NCI-H2081 treated with DMSO at 0.1 percent for 48 hours (cell line): ENCODE results near the gene JARID2.

ENCODE experiments used
- DNase-seq: peaks from one replicate; lab custom pipeline; 2025; lab: John Stamatoyannopoulos, UW

The JARID2 gene

GRCh38 chr6:15336900-15337560, 91.2 kb downstream of the JARID2 start:
- no peak for DNase-seq

DNA sequence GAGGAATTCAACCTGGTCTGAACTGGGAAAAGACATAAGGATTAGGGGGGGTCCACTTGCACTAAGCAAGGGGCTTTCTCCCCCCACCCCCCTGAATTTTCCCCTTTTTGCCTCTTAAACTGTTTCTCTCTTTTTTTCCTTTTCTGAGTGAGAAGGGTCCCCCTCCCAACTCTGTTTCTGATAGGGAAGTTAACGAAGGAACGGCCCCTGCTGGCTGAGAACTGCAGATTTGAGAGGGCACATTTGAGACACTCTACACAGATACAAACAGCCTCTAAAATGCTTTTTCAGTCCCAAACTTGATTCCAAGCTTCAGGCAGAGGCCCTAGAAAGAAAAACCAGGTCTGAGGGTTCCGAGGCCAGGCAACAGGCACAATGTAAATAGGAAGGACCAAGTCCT, 91.7 kb downstream of the JARID2 start:
- no peak for DNase-seq

DNA sequence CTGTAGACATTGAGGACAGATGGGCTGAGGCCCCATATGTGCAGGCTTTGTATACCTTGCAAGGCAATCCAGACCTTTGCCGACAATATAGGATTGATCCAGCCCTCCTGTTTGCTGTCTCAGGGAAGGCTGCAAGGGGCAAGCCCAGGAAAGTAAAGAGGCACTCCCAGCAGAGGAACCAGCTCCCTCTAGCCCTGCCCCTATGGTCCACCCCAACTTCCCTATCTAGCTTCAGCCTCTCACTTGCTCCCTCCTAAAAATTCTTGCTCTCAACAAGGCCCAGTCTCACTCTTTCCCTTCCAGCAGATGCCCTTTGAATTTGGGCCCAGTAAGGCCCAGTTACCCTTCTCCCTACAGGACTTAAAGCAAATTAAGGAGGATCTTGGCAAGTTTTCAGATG, 92.6 kb downstream of the JARID2 start:
- DNase-seq, result no peak

- no peak for DNase-seq
These were observed 93.2 kb downstream of the JARID2 start for GRCh38 chr6:15339081-15339480.

DNA sequence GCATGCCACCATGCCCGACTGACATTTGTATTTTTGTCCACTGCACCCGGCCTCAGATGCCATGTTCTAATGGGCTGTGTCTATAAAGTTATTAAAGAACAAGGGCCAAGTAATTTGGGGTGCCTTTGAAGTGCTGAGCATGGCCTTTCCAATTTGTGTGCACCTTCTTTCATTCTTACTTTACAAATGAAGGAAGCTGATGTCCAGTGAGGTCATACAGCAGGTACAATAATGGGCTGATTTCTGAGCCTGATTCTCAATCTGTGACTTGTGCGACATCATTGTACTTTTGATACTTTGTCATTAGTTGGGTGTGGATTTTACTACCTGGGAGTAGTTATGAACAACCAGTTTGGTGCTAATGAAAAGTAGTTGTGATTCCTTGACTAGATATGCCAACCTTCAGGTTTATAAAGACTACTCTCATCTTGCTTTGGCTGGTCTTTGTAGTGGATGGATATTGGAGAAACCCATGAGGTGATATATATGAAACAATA, 94.3 kb downstream of the JARID2 start:
- DNase-seq, result no peak

DNA sequence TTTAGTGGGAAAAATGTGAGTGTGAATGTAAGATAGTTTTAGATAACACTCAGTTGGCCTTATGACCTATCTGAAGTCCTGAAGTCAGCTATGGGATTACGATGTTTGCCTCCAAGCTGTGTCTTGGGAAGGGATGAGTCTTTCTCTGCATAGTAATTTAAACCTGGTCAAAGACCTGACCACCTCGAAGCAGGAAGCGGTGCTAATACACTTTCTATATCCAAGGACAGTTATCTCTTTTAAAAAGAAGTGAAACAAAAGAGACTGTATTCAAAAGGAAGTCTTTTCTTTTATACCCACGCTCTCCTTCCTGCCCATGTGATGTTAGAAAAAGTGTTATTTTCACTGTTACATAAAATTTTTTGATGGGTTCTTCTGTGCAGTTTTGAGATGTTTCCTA, 94.9 kb downstream of the JARID2 start:
- DNase-seq, result no peak

GRCh38 chr6:15341311-15342001, 95.6 kb downstream of the JARID2 start:
- DNase-seq, result no peak

GRCh38 chr6:15342114-15342513, 96.2 kb downstream of the JARID2 start:
- no peak for DNase-seq

GRCh38 chr6:15343490-15344191, 97.8 kb downstream of the JARID2 start:
- no peak for DNase-seq

- DNase-seq, result no peak
These were observed 98.3 kb downstream of the JARID2 start for GRCh38 chr6:15344192-15344519.

DNA sequence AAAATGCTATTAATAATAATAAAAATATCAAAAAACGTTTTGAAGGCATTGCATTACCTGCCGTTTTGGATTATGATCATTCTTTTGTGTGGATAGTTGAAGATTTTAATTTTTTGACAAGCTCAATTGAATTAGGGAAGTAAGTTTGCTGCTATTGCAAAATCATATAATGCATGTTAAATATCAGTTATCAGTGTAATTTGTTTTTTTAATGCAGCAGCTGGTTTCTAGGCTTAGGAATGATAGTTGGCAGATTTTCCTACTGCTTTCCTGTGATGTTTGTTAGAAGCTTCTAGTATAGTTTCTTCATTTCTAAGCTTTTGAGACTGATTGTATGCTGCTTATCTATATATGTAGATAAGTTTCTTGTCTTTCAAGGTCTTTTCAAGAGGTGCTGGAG, 99.0 kb downstream of the JARID2 start:
- DNase-seq, result no peak

- no peak for DNase-seq
These were observed 100.4 kb downstream of the JARID2 start for GRCh38 chr6:15346315-15346714.

- no peak for DNase-seq
These were observed 102.7 kb downstream of the JARID2 start for GRCh38 chr6:15348528-15348927.

- DNase-seq, result no peak
These were observed 103.5 kb downstream of the JARID2 start for GRCh38 chr6:15349379-15349778.

DNA sequence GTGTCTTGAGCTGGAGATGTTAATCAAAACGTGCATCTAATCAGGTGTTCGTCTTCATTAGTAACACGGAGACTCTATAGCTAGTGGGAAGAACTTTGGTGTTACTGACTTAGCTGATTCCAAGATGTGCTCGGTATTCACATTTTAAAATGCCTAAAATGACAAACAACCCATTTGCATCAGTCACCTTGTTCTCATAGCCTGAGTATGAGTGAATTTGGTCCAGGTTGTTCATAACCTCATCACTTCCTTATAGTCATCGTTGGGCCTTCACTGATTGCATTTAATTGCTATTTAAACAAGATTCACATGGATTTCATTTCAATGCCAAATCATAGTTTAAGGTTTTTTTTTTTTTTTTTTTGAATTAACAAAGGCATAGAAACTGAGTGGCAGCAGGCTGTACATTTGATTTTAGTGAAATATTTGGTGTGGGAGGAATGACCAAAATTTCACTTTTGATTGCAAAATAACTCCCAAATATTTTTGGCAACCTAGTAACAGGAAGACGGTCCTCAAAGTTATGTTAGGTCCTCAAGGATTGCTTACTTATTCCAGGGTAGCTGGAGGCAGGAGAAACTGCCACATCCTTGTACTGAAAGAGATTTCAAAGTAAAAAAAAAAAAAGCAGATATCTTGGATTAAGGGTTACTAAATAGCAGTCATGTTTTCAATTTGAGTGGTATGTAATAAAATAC, 104.7 kb downstream of the JARID2 start:
- no peak for DNase-seq

DNA sequence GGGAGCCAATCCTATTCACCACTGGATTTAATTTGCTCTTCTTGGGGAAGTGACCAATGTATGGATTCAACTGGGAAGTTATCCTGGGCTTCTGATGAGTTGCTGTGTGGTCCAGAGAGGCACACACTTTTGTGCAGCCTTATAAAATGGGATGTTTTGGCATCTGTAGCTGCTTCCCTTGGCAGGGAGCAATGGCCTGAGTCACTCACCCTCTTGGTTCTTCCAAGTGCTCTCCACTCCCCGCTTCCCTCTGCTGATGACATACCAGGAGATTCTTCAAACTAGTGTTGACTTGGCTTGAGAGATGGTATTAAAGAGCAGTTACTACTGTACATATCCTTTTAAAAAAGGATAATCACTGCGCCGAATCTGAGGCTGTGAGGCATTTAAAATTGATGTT, 105.8 kb downstream of the JARID2 start:
- no peak for DNase-seq

GRCh38 chr6:15352220-15352619, 106.4 kb downstream of the JARID2 start:
- no peak for DNase-seq

- DNase-seq, result no peak
These were observed 107.0 kb downstream of the JARID2 start for GRCh38 chr6:15352845-15353244.

GRCh38 chr6:15355683-15356099, 109.8 kb downstream of the JARID2 start:
- DNase-seq, result no peak

- no peak for DNase-seq
These were observed 110.3 kb downstream of the JARID2 start for GRCh38 chr6:15356179-15356578.

GRCh38 chr6:15356937-15357336, 111.1 kb downstream of the JARID2 start:
- no peak for DNase-seq

DNA sequence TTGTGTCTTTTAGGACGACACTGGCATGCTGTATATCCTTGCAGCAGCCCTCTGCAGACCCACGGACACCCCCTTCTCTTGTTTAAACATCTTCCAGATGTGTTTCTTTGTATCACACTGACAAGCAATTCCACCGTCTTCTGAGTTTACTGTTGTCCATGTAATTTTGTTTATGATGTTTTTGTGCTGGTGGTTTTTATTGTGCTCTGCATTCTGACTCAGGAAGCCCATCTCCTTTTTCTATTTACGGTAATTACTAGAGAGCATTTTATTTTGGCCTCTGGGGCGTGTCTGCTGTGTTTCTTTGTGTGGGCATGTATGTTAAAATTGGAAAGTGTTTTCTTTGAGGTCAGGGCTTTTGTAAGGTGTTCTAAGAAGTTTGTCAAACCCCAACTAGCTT, 111.9 kb downstream of the JARID2 start:
- DNase-seq, result no peak
